ENCODE data around the gene KIT. TPM values are rescaled to one million over a fixed set of nuclear protein-coding genes. Genes with fewer than 3 reads are reported as not detected.

Gene KIT
- total RNA-seq, 2 experiments from 2014 or later: 0.05 to 0.36 TPM

GRCh38 chr4:54731976-54732375 lies 74.2 kb downstream of the KIT start:
- no peak for TF ChIP-seq CTCF (IDR thresholded peaks at IDR 0.05)
- ChIA-PET POLR2A (no interaction called here), CTCF (no interaction called here)
- H3K4me3 ChIP-seq (ENCODE audit: low read length): no peak overlapping the region
- no peak overlapping the region for H3K27ac ChIP-seq (ENCODE audit: low read depth in 1 of 2, low read length in 2 of 2)
- H3K27ac Mint-ChIP-seq: no peak overlapping the region
- intact Hi-C loops (cut with DNase I, micrococcal nuclease): no loop called here
- H3K4me3 Mint-ChIP-seq: no peak overlapping the region
- H3K27me3 Mint-ChIP-seq: no peaks in the 10 kb centered on the region
- no peak for ATAC-seq (ENCODE audit: poor library complexity)
- H3K9me3 Mint-ChIP-seq: no peaks in the 10 kb centered on the region
- H3K36me3 Mint-ChIP-seq (ENCODE audit: low read depth): no peaks in the 10 kb centered on the region
- no peaks in the 10 kb centered on the region for H3K9me3 ChIP-seq (ENCODE audit: control insufficient read depth in 1 of 2, insufficient read depth in 1 of 2, low read length in 2 of 2)
- H3K4me1 Mint-ChIP-seq (ENCODE audit: low read depth): no peaks in the 10 kb centered on the region
- no peak for DNase-seq
- no peaks in the 10 kb centered on the region for H3K27me3 ChIP-seq (ENCODE audit: control insufficient read depth in 1 of 2, insufficient read depth in 2 of 2, low read length in 2 of 2)
- H3K36me3 ChIP-seq (ENCODE audit: insufficient read depth, low read length): no peaks in the 10 kb centered on the region
- H3K4me1 ChIP-seq (ENCODE audit: insufficient read depth, low read length): no peaks in the 10 kb centered on the region

GRCh38 chr4:54737421-54737820 lies 79.7 kb downstream of the KIT start:
- Histone ChIP-seq H3K9me3 (ENCODE audit: control insufficient read depth in 1 of 2, insufficient read depth in 1 of 2, low read length in 2 of 2) (no peaks in the 10 kb centered on the region), H3K27ac (ENCODE audit: low read depth in 1 of 2, low read length in 2 of 2) (no peak overlapping the region), H3K27me3 (ENCODE audit: control insufficient read depth in 1 of 2, insufficient read depth in 2 of 2, low read length in 2 of 2) (no peaks in the 10 kb centered on the region), H3K4me1 (ENCODE audit: insufficient read depth, low read length) (no peaks in the 10 kb centered on the region), H3K4me3 (ENCODE audit: low read length) (no peak overlapping the region), H3K36me3 (ENCODE audit: insufficient read depth, low read length) (no peaks in the 10 kb centered on the region)
- H3K4me1 Mint-ChIP-seq (ENCODE audit: low read depth): no peaks in the 10 kb centered on the region
- intact Hi-C loops (cut with DNase I, micrococcal nuclease): no loop called here
- DNase-seq (no peak), ATAC-seq (ENCODE audit: poor library complexity) (no peak)
- no peak overlapping the region for H3K4me3 Mint-ChIP-seq
- H3K27me3 Mint-ChIP-seq: no peaks in the 10 kb centered on the region
- CTCF ChIA-PET: no interaction called here
- POLR2A ChIA-PET: no interaction called here
- no peaks in the 10 kb centered on the region for H3K36me3 Mint-ChIP-seq (ENCODE audit: low read depth)
- no peak overlapping the region for H3K27ac Mint-ChIP-seq
- H3K9me3 Mint-ChIP-seq: no peaks in the 10 kb centered on the region
- no peak for TF ChIP-seq CTCF (IDR thresholded peaks at IDR 0.05)

GRCh38 chr4:54741202-54741601 lies 83.4 kb downstream of the KIT start:
- H3K36me3 Mint-ChIP-seq (ENCODE audit: low read depth): no peaks in the 10 kb centered on the region
- ChIA-PET CTCF (no interaction called here), POLR2A (no interaction called here)
- intact Hi-C loops (cut with DNase I, micrococcal nuclease): no loop called here
- H3K9me3 Mint-ChIP-seq: peaks cover 5% of the 10 kb centered on the region
- Histone ChIP-seq H3K36me3 (ENCODE audit: insufficient read depth, low read length) (no peaks in the 10 kb centered on the region), H3K4me1 (ENCODE audit: insufficient read depth, low read length) (no peaks in the 10 kb centered on the region), H3K27me3 (ENCODE audit: control insufficient read depth in 1 of 2, insufficient read depth in 2 of 2, low read length in 2 of 2) (no peaks in the 10 kb centered on the region), H3K9me3 (ENCODE audit: control insufficient read depth in 1 of 2, insufficient read depth in 1 of 2, low read length in 2 of 2) (no peaks in the 10 kb centered on the region), H3K4me3 (ENCODE audit: low read length) (no peak overlapping the region), H3K27ac (ENCODE audit: low read depth in 1 of 2, low read length in 2 of 2) (no peak overlapping the region)
- DNase-seq (no peak), ATAC-seq (ENCODE audit: poor library complexity) (no peak)
- H3K27me3 Mint-ChIP-seq: no peaks in the 10 kb centered on the region
- H3K4me3 Mint-ChIP-seq: no peak overlapping the region
- TF ChIP-seq CTCF (IDR thresholded peaks at IDR 0.05): no peak
- H3K4me1 Mint-ChIP-seq (ENCODE audit: low read depth): no peaks in the 10 kb centered on the region
- H3K27ac Mint-ChIP-seq: no peak overlapping the region
